Daoy (cell line): ENCODE data around the gene DDX28. TPM values are rescaled to one million over a fixed set of nuclear protein-coding genes. Genes with fewer than 3 reads are reported as not detected.
A peak's percentile ranks its signal among the peaks of the same experiment; 100 is the strongest.
"Not testable (repeated sequence)": the region's sequence is repeated elsewhere in the genome, so short reads cannot be mapped to it uniquely, and the experiment has no call there.

Experiments used
- DNase-seq: peaks from one replicate; pipeline ENCODE4 v3.0.0-alpha.2; 2015; ENCODE audit warnings: low read depth
- total RNA-seq: library from RNA; depleted of rRNA; stranded (reverse); fragments of >200 nt; shearing (Covaris generic); gene quantifications from 2 replicates; pipeline ENCODE4 v1.2.3, GENCODE V29; 2014

Gene DDX28
- total RNA-seq, 1 experiment from 2014 or later, result 7.1 TPM

- DNase-seq, result peak; percentile 15
These were observed 27.6 kb downstream of the DDX28 start for GRCh38 chr16:67995423-67995822.

GRCh38 chr16:67994040-67994408, 29.0 kb downstream of the DDX28 start:
- DNase-seq, result not testable (repeated sequence)

GRCh38 chr16:67993207-67994039, 29.6 kb downstream of the DDX28 start:
- DNase-seq, result peak; percentile 67

- no peak for DNase-seq
These were observed 30.3 kb downstream of the DDX28 start for GRCh38 chr16:67992661-67993206.

- DNase-seq, result no peak
These were observed 33.0 kb downstream of the DDX28 start for GRCh38 chr16:67990018-67990386.

- no peak for DNase-seq
These were observed 33.6 kb downstream of the DDX28 start for GRCh38 chr16:67989322-67990017.

GRCh38 chr16:67988675-67989074, 34.4 kb downstream of the DDX28 start:
- DNase-seq, result no peak

- DNase-seq, result no peak
These were observed 35.4 kb downstream of the DDX28 start for GRCh38 chr16:67987460-67988160.

GRCh38 chr16:67986949-67987348, 36.1 kb downstream of the DDX28 start:
- no peak for DNase-seq

GRCh38 chr16:67982011-67982696, 40.9 kb downstream of the DDX28 start:
- no peak for DNase-seq

GRCh38 chr16:67979955-67980678, 42.9 kb downstream of the DDX28 start, which contains the start of gene DPEP3:
Gene DPEP3, minus strand, starts transcription at chr16:67980499. Its CDS starts 119 bp downstream, at chr16:67980380.
- DNase-seq, result no peak

GRCh38 chr16:67977469-67978227, 45.4 kb downstream of the DDX28 start:
- DNase-seq, result no peak

GRCh38 chr16:67977005-67977404, 46.0 kb downstream of the DDX28 start:
- no peak for DNase-seq

GRCh38 chr16:67976205-67976604, 46.8 kb downstream of the DDX28 start:
- DNase-seq, result no peak

GRCh38 chr16:67975321-67976105, 47.5 kb downstream of the DDX28 start:
- DNase-seq, result no peak

- not testable (repeated sequence) for DNase-seq
These were observed 50.7 kb downstream of the DDX28 start for GRCh38 chr16:67972285-67972684.

- no peak for DNase-seq
These were observed 51.9 kb downstream of the DDX28 start for GRCh38 chr16:67971111-67971510.
